HL-60 (cell line): ENCODE results near the gene ABCC1.

Experiments
- CTCF ChIP-seq: IDR thresholded peaks from one replicate; pipeline ENCODE4 v1.5.1; 2011; ENCODE audit warnings: low read length, control low read depth, inconsistent platforms; ENCODE audit not compliant: insufficient read depth
- GABPA ChIP-seq: IDR thresholded peaks from 2 replicates; pipeline ENCODE4 v1.6.1; 2012; ENCODE audit warnings: low read depth
- POLR2AphosphoS5 ChIP-seq: IDR thresholded peaks from 2 replicates; pipeline ENCODE4 v1.6.1; 2012; ENCODE audit warnings: low read depth
- REST ChIP-seq: IDR thresholded peaks from 2 replicates; pipeline ENCODE4 v1.6.1; 2012; ENCODE audit warnings: low read depth; ENCODE audit not compliant: insufficient replicate concordance

- TF ChIP-seq CTCF = no peak
- no peak for TF ChIP-seq GABPA
- no peak for TF ChIP-seq REST
- TF ChIP-seq POLR2AphosphoS5 = no peak; the same call in 1 of the 2 replicates
These were observed 2.4 kb downstream of the ABCC1 start for GRCh38 chr16:15951852-15952251.
